ENCODE results near the gene ACAD8.
A peak's percentile ranks its signal among the peaks of the same experiment; 100 is the strongest.
"Not testable (repeated sequence)": the region's sequence is repeated elsewhere in the genome, so short reads cannot be mapped to it uniquely, and the experiment has no call there.

The ACAD8 gene

GRCh38 chr11:134240592-134240991 lies 12.8 kb upstream of the ACAD8 start:
- DNase-seq: no peak

DNA sequence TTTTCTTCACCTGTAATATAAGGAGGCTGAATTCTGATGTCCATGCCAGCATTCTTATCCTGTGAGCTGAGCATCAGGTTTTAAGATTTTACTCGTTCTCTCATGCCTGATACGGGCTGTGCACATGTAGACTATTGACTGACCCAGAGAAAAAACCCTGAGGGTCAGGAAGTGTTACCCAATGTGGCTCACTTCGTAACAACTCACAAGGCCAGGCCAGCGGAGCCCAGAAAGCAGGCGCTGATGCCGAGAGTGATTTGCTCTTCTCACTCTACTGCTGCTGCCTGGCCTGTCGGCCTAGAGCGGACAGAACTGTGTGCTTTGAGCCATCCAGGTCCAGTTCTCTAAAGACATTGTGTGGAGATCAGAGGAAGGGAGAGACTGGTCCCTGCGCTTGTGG lies 11.0 kb upstream of the ACAD8 start:
- DNase-seq: no peak

DNA sequence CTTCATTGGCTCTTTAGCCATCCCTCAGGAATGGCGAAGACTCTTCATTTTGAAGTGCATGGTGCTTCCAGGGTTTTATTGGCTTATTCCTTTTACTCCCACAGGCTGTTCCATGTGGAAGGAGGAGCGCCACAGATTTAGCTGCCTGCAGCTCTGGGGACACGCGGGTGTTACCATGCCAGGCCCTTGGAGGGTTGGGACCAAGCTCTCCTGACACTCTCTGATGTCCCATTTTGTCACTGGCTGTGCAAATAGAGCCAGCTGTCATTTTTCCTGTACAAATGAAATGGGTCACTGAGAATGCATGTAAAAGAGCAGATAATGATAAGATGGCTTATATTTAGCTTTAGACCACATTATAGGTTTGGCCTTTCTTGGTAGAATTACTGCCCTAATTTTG lies 9.5 kb upstream of the ACAD8 start:
- DNase-seq: no peak

DNA sequence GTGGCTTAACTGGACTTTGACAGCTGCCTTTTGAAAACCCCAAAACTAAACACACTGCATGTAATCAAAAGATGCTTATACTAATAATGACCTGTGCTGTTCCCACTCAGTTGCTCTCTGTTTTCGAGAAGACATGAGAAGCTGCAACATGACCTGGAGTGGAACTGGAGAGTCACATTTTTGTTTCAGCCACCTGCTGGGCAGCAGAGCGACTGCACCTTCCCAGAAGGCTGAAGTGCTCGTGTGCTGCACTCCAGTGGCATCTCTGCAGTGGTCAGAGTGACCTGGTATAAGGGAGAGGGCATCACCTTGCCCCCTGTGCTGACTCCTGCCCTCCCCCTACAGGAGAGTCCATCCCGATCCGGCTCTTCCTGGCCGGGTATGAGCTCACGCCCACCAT lies 8.8 kb upstream of the ACAD8 start:
- no peak for DNase-seq

- DNase-seq: no peak
Measured at GRCh38 chr11:134245434-134245833, 7.9 kb upstream of the ACAD8 start.

GRCh38 chr11:134246100-134246499 lies 7.3 kb upstream of the ACAD8 start:
- no peak for DNase-seq

GRCh38 chr11:134246678-134247077 lies 6.7 kb upstream of the ACAD8 start:
- DNase-seq: no peak

DNA sequence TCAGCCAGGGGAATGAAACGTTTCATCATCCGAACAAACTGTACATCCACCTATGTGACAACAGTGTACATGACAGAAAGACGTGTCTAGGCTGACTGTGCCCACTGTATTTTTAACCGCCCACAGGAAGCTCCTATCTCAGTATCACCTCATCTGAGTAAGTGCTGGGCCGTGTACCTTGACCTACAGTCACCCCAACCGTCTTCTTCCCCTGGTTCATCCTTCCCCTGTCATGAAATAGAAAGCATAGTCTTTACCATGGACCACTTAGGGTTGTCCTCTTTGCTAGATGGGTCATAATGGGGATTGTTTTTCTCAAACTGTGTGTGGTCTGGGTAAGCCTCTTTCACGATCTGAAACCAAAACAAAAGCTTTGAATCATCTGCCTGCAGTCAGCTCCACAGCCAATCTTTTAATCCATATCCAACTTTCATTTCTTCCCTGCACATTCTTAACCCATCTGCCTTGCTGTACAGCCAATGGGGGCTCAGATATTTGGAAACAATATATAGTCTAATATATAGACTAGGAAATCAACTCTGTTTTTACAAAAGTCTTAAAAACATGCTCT lies 4.4 kb upstream of the ACAD8 start:
- no peak for DNase-seq

DNA sequence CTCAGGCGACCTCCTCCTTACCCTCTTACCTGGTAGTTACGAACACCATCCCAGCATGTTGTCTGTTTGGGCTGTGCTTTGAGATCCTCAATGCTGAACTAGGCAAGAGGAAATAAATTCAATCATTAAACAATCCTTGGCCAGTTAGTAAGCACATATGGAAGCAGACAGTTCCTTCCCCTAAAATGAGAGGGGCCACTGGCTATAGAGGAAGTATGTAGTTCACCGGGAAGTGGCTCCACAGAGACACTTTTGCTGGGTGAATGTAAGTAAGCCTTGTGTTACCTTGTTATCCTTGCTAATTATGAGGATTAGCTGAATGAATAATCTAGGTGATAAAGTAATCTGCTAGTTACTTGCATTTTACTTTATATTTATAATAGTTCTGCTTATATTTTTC lies 3.1 kb upstream of the ACAD8 start:
- no peak for DNase-seq

- no peak for DNase-seq
Measured at GRCh38 chr11:134250675-134251074, 2.7 kb upstream of the ACAD8 start.

GRCh38 chr11:134252346-134253187 lies 801 bp upstream of the ACAD8 start:
- DNase-seq: peak; percentile 48

DNA sequence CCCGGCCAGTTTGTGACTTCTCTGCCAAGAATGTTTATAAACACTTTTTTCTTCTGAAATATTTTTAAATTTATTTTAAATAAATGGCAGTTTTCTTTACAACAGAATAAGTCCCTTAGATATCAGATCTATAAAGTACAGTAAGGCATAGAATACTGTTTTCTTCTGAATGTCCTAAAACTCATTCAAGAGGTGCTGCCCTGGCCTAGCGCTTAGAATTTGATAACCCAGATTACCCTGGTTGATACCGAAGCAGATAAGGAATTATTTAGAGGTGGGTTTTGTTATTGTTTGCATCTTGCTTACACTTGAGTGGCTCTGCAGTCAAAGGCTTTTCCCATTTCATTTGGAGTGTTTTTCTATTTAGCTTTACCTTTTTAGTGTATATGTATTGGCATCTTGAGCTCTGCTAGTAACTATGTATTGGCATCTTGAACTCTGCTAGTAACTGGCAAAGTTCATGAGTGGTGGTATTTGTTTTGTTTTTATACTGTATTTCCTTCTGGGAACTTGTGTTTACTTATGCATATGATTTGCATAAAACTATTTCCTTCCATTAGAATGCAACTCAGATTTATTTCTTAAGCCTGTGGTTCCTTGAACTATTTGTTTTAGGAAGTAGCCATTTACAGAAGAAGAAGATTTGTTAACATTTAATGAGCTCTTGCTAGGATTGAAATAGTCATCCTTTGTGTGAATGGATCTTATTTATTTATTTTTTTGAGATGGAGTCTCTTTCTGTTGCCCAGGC lies 1.2 kb downstream of the ACAD8 start:
- no peak for DNase-seq

DNA sequence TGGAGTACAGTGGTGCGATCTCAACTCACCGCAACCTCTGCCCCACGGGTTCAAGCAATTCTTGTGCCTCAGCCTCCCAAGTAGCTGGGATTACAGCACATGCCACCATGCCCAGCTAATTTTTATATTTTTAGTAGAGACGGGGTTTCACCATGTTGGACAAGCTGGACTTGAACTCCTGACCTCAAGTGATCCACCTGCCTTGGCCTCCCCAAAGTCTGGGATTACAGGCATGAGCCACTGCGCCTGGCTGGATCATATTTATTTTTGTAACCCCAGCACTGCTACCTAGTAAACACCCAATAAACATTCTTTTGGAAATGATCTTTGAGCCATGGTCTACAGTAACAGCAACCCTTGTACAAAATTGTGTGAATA lies 1.8 kb downstream of the ACAD8 start:
- DNase-seq: not testable (repeated sequence)

- DNase-seq: no peak
Measured at GRCh38 chr11:134257101-134257500, 3.7 kb downstream of the ACAD8 start.

GRCh38 chr11:134258577-134258976 lies 5.2 kb downstream of the ACAD8 start:
- DNase-seq: no peak

DNA sequence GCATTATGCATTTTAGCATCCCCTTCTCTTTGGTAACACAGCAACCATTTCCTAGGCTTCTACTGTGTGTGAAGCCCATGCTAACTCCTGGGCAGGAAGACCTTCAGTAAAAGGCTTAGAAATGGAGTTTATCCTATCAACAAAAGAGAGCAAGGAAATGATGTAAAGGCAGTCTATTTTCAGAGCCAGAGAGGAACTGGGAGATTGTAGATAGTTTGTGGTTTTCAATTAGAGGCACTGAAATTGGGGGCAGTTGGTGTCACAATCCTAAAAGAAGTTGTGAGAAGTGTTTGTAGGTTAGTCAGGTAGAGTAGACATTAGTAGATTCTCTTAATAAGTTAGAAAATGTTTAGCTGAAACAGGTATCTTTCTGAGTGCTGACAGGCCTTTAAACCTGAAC lies 7.1 kb downstream of the ACAD8 start:
- no peak for DNase-seq

DNA sequence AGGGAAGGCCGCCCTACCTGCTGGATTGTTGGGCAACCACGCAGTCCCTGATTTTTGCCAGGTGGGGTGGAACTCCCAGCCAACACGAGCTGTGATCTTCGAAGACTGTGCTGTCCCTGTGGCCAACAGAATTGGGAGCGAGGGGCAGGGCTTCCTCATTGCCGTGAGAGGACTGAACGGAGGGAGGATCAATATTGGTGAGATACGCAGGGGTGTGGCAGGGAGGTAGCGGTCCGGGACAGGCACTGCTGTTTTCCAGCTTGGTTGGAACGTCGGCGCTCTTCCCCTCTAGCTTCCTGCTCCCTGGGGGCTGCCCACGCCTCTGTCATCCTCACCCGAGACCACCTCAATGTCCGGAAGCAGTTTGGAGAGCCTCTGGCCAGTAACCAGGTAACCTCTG lies 7.6 kb downstream of the ACAD8 start:
- no peak for DNase-seq

- DNase-seq: peak; percentile 15
Measured at GRCh38 chr11:134261626-134262488, 8.5 kb downstream of the ACAD8 start.

DNA sequence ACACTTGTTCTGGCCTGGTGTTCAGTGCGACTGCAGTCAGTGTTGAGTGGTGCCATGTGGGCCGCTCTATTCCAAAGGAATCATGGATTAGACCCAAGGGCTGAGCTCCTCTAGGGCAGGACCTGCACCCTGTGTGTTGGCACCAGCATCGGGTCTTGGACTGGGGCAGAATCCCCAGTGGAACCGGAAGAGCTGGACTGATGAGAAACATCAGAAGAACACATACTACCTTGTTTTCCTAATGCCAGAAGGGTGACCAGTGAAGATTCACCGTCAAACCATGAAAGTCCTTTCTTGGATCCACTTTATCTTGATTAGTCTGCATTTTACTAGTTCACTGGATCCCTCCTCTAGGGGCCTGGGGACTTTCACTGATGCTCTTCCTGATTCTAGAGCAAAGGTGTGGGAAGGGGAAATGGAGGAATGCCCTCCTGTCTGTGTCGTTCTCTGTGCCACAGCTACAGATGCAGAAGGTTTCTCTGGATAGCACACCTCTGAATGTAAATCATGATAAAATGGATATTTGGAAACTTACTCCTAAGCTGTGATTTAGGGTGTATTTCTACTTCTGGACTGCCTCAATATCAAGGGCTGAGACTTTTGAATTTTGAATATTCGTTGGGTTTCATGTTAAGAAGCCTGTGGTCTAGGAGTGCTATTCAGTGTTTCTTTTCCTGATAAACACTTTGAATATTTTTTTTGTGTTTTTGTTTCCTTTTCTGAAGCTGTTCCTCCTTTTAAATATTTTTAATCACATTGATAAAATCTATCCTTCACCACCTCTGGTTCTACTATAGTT lies 11.8 kb downstream of the ACAD8 start:
- no peak for DNase-seq

DNA sequence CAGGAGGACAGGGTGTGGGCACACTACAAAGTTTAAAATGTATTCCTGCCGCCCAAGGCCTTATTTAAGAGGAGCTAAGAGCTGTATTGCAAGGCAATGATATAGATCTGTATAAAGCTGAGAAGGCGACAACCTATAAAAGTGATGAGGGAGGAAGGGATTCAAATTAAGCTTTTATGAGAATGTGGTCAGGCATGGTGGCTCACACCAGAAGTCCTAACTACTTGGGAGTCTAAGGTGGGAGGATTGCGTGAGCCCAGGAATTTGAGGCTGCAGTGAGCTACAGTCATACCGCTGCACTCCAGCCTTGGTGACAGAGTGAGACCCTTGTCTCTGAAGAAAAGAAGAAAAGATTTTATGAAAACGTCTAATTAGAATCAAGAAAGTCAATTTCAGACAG lies 13.1 kb downstream of the ACAD8 start:
- no peak for DNase-seq

GRCh38 chr11:134266841-134267251 lies 13.5 kb downstream of the ACAD8 start:
- no peak for DNase-seq

DNA sequence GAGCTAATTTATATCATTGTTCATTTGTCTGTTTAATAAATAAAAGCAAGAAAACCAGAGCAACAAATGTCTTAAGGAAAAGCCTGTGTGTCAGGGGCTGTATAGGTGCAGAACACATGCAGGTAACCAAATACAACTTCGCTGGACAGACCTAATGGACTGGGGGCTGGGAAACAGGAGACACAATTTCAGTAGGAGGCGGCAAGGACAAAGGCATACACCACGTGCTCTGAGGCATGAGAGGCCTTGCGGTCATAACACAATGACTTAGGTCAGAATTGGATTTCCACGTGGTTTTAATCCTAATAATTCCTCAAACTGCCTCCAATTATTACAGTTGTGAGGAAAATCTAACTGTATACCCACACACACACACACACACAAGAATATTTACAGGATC lies 14.1 kb downstream of the ACAD8 start:
- no peak for DNase-seq

All from NCI-H345 (cell line).